Erythroblast (primary cell): ENCODE results near the gene FSD1L.

Experiments used
- GATA1 ChIP-seq: IDR thresholded peaks from 2 replicates; pipeline ENCODE4 v1.6.1; 2011; ENCODE audit warnings: low read depth, mild to moderate bottlenecking, control low read depth, low read length, moderate library complexity
- POLR2A ChIP-seq: IDR thresholded peaks from 2 replicates; pipeline ENCODE4 v1.6.1; 2011; ENCODE audit warnings: mild to moderate bottlenecking, low read length

- no peak for TF ChIP-seq POLR2A
- no peak for TF ChIP-seq GATA1
Measured at GRCh38 chr9:105466898-105467455, 19.1 kb downstream of the FSD1L start.
